Stimulated activated CD8-positive, alpha-beta memory T cell treated with anti-CD3 and anti-CD28 coated beads, Interleukin-7, amount 100 ng/mL, for 4 hours (primary cell): ENCODE measurements around the gene OBSCN.

Source experiments
- DNase-seq, 2 donors: peaks; one replicate each; pipeline ENCODE4 v3.0.0-alpha.2; 2020; ENCODE audit warnings: low read depth in 2 of 2

OBSCN gene

GRCh38 chr1:228287541-228288425 lies 79.9 kb downstream of the OBSCN start:
- DNase-seq: no peak

- no peak for DNase-seq
Observed at GRCh38 chr1:228288536-228289238, 80.8 kb downstream of the OBSCN start.

GRCh38 chr1:228289239-228289849 lies 81.5 kb downstream of the OBSCN start:
- DNase-seq: no peak

- no peak for DNase-seq
Observed at GRCh38 chr1:228289996-228290881, 82.4 kb downstream of the OBSCN start.

- no peak for DNase-seq
Observed at GRCh38 chr1:228291906-228292608, 84.2 kb downstream of the OBSCN start.

GRCh38 chr1:228292609-228292911 lies 84.7 kb downstream of the OBSCN start:
- no peak for DNase-seq

- DNase-seq: no peak
Observed at GRCh38 chr1:228293393-228293792, 85.5 kb downstream of the OBSCN start.

GRCh38 chr1:228293816-228294500 lies 86.1 kb downstream of the OBSCN start:
- DNase-seq: no peak

- DNase-seq: no peak
Observed at GRCh38 chr1:228294717-228295116, 86.9 kb downstream of the OBSCN start.

- no peak for DNase-seq
Observed at GRCh38 chr1:228295201-228295600, 87.4 kb downstream of the OBSCN start.

GRCh38 chr1:228295981-228296380 lies 88.1 kb downstream of the OBSCN start:
- no peak for DNase-seq

- no peak for DNase-seq
Observed at GRCh38 chr1:228297242-228297641, 89.4 kb downstream of the OBSCN start.

GRCh38 chr1:228297822-228298221 lies 90.0 kb downstream of the OBSCN start:
- no peak for DNase-seq

GRCh38 chr1:228298471-228298870 lies 90.6 kb downstream of the OBSCN start:
- no peak for DNase-seq

- DNase-seq: no peak
Observed at GRCh38 chr1:228299211-228299610, 91.4 kb downstream of the OBSCN start.

GRCh38 chr1:228299901-228300300 lies 92.1 kb downstream of the OBSCN start:
- DNase-seq: no peak

- no peak for DNase-seq
Observed at GRCh38 chr1:228302086-228302485, 94.2 kb downstream of the OBSCN start.

- no peak for DNase-seq
Observed at GRCh38 chr1:228303596-228303995, 95.8 kb downstream of the OBSCN start.

- DNase-seq: no peak
Observed at GRCh38 chr1:228304225-228304624, 96.4 kb downstream of the OBSCN start.

GRCh38 chr1:228304766-228305395 lies 97.0 kb downstream of the OBSCN start:
- no peak for DNase-seq
